IMR-90 (cell line): Measurements from ENCODE around the gene L1CAM.

ENCODE experiments used
- BHLHE40 ChIP-seq: fragments of 150-350 bp; IDR thresholded peaks from 2 replicates; pipeline ENCODE4 v1.6.1; 2016; ENCODE audit warnings: mild to moderate bottlenecking, low read depth, low read length
- CEBPB ChIP-seq: IDR thresholded peaks from 2 replicates; pipeline ENCODE4 v1.6.1; 2012; ENCODE audit warnings: low read depth, low read length, improper control_type of control experiment
- CTCF ChIP-seq: conservative IDR thresholded peaks from 2 replicates; pipeline ENCODE4 v1.5.1; 2012; ENCODE audit warnings: mild to moderate bottlenecking, low read depth, low read length, improper control_type of control experiment
- MAZ ChIP-seq: IDR thresholded peaks from 2 replicates; pipeline ENCODE4 v1.6.1; 2012; ENCODE audit warnings: low read depth, mild to moderate bottlenecking, low read length, improper control_type of control experiment, moderate library complexity, borderline replicate concordance
- NFE2L2 ChIP-seq: fragments of 150-350 bp; IDR thresholded peaks from 2 replicates; pipeline ENCODE4 v1.6.1; 2016; ENCODE audit warnings: low read depth, mild to moderate bottlenecking, low read length
- POLR2A ChIP-seq: IDR thresholded peaks from 2 replicates; pipeline ENCODE4 v1.6.1; 2012; ENCODE audit warnings: mild to moderate bottlenecking, low read depth, low read length
- RAD21 ChIP-seq: IDR thresholded peaks from 2 replicates; pipeline ENCODE4 v1.6.1; 2012; ENCODE audit warnings: low read length, improper control_type of control experiment
- RFX5 ChIP-seq: IDR thresholded peaks from 2 replicates; pipeline ENCODE4 v1.8.0; 2012; ENCODE audit warnings: low read depth, mild to moderate bottlenecking, low read length, moderate library complexity

DNA sequence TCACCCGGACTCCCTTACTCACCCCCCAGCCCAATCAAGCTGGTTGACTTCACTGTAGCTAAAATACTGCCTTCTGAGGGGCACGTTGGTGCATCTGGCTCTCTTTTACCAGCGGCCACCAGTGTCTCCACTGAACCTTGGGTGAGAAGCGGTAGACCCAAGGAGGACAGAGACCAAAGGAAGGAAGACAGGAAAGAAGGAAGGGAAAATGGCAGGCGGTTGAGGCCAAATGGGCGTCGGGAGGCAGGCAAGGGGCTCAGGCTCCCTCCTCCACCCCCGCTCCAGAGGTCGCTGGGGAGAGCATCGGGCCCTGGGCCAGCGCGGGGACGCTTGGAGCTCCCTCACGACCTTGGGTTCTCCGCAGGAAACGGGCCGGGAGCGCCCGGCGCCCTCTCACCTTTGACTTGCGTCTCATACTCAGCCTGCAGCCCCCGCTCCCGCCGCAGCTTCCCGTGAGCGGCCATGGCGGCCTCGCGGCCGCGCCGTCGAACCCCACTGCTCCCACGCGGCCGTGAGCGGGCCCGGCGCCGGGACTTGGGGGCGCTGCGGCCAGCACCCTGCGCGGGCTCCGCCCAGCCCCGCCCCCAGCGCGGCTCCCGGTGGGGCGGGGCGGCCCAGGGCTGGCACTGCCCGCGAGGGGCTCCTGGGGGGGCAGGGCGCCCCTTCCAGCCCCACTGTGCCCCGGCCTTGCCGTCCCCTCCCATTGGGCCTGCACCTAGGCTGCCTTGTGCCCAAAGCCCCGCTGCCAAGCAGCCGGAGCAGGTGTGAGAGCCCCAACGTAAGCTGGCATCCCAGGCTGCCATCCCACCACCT lies 40.0 kb upstream of the L1CAM start, which contains the start of gene ARHGAP4:
- TF ChIP-seq CTCF (no peak), NFE2L2 (no peak), RAD21 (no peak), POLR2A (no peak), RFX5 (no peak), MAZ (no peak), BHLHE40 (no peak), CEBPB (no peak)
